ENCODE data around the gene HNRNPU. TPM values are rescaled to one million over a fixed set of nuclear protein-coding genes. Genes with fewer than 3 reads are reported as not detected.

HNRNPU gene
- total RNA-seq, 1 experiment from 2014 or later: 746 TPM

GRCh38 chr1:244854166-244854565 lies 10.2 kb downstream of the HNRNPU start:
- H3K4me3 ChIP-seq (ENCODE audit: low read depth, low read length, poor library complexity, severe bottlenecking): no peak overlapping the region
- intact Hi-C loops (cut with micrococcal nuclease; ENCODE audit: unreplicated experiment): no loop called here
- peaks cover 6% of the 10 kb centered on the region for H3K4me1 ChIP-seq (ENCODE audit: insufficient read depth, low read length, poor library complexity, severe bottlenecking)
- TF ChIP-seq EZH2 (IDR thresholded peaks at IDR 0.05; ENCODE audit: borderline replicate concordance, low read depth, low read length, poor library complexity, severe bottlenecking): no peak
- TF ChIP-seq CTCF (conservative IDR thresholded peaks at IDR 0.05; ENCODE audit: low read depth, low read length): no peak
- H3K9me3 ChIP-seq (ENCODE audit: low read depth, low read length, poor library complexity, severe bottlenecking): no peaks in the 10 kb centered on the region
- ChIA-PET CTCF (no interaction called here), POLR2A (ENCODE audit: low non-redundant PET) (interaction anchor here (0.5 kb wide), 1 partner anchor 24 kb away, joined by 3 read pairs; no protein-coding TSS in a partner anchor)
- DNase-seq (ENCODE audit: low spot score): no peak
- BruUV-seq (replicated peaks): no TSS peak
- H3K36me3 ChIP-seq (ENCODE audit: insufficient read depth, low read length, poor library complexity, severe bottlenecking): peaks cover 100% of the 10 kb centered on the region
- no peaks in the 10 kb centered on the region for H3K27me3 ChIP-seq (replicated peaks; ENCODE audit: insufficient read depth, low read depth, low read length, poor library complexity)
- no peak overlapping the region for H3K27ac ChIP-seq (ENCODE audit: low read depth, low read length, poor library complexity, severe bottlenecking)

GRCh38 chr1:244852694-244853093 lies 11.6 kb downstream of the HNRNPU start:
- no peak for DNase-seq (ENCODE audit: low spot score)
- peaks cover 100% of the 10 kb centered on the region for H3K36me3 ChIP-seq (ENCODE audit: insufficient read depth, low read length, poor library complexity, severe bottlenecking)
- CTCF ChIA-PET: no interaction called here
- no peak overlapping the region for H3K4me3 ChIP-seq (ENCODE audit: low read depth, low read length, poor library complexity, severe bottlenecking)
- no peaks in the 10 kb centered on the region for H3K9me3 ChIP-seq (ENCODE audit: low read depth, low read length, poor library complexity, severe bottlenecking)
- no peaks in the 10 kb centered on the region for H3K27me3 ChIP-seq (replicated peaks; ENCODE audit: insufficient read depth, low read depth, low read length, poor library complexity)
- POLR2A ChIA-PET (ENCODE audit: low non-redundant PET): interaction anchor here (0.6 kb wide), 1 partner anchor 12 kb away, joined by 4 read pairs; the partner anchor contains the start of gene HNRNPU
- TF ChIP-seq CTCF (conservative IDR thresholded peaks at IDR 0.05; ENCODE audit: low read depth, low read length) (no peak), EZH2 (IDR thresholded peaks at IDR 0.05; ENCODE audit: borderline replicate concordance, low read depth, low read length, poor library complexity, severe bottlenecking) (no peak)
- no TSS peak for BruUV-seq (replicated peaks)
- H3K27ac ChIP-seq (ENCODE audit: low read depth, low read length, poor library complexity, severe bottlenecking): no peak overlapping the region
- intact Hi-C loops (cut with micrococcal nuclease; ENCODE audit: unreplicated experiment): no loop called here
- no peaks in the 10 kb centered on the region for H3K4me1 ChIP-seq (ENCODE audit: insufficient read depth, low read length, poor library complexity, severe bottlenecking)

DNA sequence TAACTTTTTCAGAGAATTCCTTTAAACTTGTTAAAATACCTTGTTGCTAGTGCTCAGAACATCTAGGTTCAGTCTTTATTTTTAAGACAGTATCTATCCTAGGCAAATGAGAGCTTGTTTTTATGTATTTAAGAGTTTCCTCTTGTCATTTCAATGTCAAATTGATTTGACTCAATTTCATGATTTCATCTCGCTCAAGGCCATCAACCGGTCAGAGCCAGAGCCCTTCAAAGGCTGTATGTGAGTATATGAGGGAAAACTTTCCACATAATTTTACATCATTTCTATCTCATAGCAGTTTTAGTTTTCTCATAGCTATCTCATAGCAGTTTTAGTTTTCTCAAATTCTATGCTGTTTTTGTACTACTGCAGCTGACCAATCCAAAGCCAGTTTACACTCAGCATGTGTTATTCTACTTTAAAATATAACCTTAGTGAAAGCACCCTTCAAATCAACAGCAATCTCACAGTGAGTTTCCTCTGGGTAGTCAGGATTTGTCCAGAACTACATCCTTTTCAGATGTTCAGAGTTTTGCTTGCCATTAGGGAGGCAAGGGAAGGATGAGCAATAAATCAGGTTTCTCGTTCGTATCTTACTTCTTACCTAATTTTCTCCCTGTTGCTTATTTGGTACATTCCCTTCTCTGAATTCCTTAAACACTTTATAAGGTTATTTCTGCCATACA lies 12.7 kb downstream of the HNRNPU start:
- Histone ChIP-seq H3K4me3 (ENCODE audit: low read depth, low read length, poor library complexity, severe bottlenecking) (no peak overlapping the region), H3K4me1 (ENCODE audit: insufficient read depth, low read length, poor library complexity, severe bottlenecking) (no peaks in the 10 kb centered on the region), H3K27me3 (replicated peaks; ENCODE audit: insufficient read depth, low read depth, low read length, poor library complexity) (no peaks in the 10 kb centered on the region), H3K27ac (ENCODE audit: low read depth, low read length, poor library complexity, severe bottlenecking) (no peak overlapping the region), H3K9me3 (ENCODE audit: low read depth, low read length, poor library complexity, severe bottlenecking) (no peaks in the 10 kb centered on the region), H3K36me3 (ENCODE audit: insufficient read depth, low read length, poor library complexity, severe bottlenecking) (peaks cover 100% of the 10 kb centered on the region)
- BruUV-seq (replicated peaks): no TSS peak
- DNase-seq (ENCODE audit: low spot score): no peak
- no peak for TF ChIP-seq CTCF (conservative IDR thresholded peaks at IDR 0.05; ENCODE audit: low read depth, low read length)
- no peak for TF ChIP-seq EZH2 (IDR thresholded peaks at IDR 0.05; ENCODE audit: borderline replicate concordance, low read depth, low read length, poor library complexity, severe bottlenecking)
- intact Hi-C loops (cut with micrococcal nuclease; ENCODE audit: unreplicated experiment): no loop called here
- POLR2A ChIA-PET (ENCODE audit: low non-redundant PET): no interaction called here
- CTCF ChIA-PET: no interaction called here

Measured in A673 (cell line).